Hematopoietic multipotent progenitor cell (in vitro differentiated cells): ENCODE results near the gene PNPT1. TPM values are rescaled to one million over a fixed set of nuclear protein-coding genes. Genes with fewer than 3 reads are reported as not detected.
"Not testable (repeated sequence)": the region's sequence is repeated elsewhere in the genome, so short reads cannot be mapped to it uniquely, and the experiment has no call there.

Experiments used
- DNase-seq, 3 donors: peaks; one replicate each; pipeline ENCODE4 v3.0.0-alpha.2; 2011 to 2015; ENCODE audit warnings: low read depth in 2 of 3, low spot score in 2 of 3
- total RNA-seq: library from RNA; depleted of rRNA; stranded (reverse); fragments of >200 nt; gene quantifications from one replicate; pipeline ENCODE4 v1.2.3, GENCODE V29; 2012

Gene PNPT1
- 7.0 TPM for total RNA-seq

GRCh38 chr2:55693181-55694125 is at the start of gene PNPT1:
Gene PNPT1 (minus strand): TSS chr2:55693844. CDS start chr2:55693823, 21 bp downstream.
- peak; percentile 70 to 95 (median 90) for DNase-seq

GRCh38 chr2:55742996-55743395 is 49.4 kb upstream of the PNPT1 start:
- no peak for DNase-seq

DNA sequence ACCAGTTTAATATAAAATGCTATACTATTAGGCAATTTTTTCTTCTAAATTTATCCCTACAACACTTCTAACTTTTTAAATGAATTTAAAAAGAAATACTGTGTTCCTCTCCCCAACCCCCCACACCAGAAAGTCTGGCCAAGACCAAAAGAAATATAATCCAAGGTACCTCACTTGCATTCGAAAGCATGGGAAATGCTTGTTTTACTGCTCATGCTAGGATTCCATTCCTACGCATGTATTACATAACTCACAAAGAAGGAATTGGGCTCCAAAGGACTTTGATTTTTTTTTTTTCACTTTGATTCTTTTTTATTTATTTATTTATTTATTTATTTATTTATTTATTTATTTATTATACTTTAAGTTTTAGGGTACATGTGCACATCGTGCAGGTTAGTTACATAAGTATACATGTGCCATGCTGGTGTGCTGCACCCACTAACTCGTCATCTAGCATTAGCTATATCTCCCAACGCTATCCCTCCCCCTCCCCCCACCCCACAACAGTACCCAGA is 42.4 kb upstream of the PNPT1 start:
- DNase-seq = not testable (repeated sequence)

DNA sequence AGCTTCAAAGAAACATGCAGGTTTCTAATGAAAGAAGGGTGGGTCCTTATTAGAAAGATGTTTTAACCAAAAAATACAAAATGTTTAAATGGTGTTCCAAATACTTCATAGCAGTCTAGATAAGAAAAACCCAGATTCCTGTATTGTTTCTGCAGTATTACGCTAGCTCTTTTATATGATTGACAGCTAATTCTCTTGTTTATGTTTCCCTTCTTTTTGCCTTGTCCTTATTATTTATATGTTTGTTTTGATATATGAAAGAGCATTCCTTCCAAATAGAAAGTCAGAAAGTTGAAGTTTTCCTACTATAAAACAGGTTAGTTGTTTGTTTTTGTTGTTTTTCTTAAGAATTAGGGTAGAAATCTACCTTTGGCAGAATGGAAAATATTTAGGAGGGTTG is 41.1 kb upstream of the PNPT1 start:
- no peak for DNase-seq

DNA sequence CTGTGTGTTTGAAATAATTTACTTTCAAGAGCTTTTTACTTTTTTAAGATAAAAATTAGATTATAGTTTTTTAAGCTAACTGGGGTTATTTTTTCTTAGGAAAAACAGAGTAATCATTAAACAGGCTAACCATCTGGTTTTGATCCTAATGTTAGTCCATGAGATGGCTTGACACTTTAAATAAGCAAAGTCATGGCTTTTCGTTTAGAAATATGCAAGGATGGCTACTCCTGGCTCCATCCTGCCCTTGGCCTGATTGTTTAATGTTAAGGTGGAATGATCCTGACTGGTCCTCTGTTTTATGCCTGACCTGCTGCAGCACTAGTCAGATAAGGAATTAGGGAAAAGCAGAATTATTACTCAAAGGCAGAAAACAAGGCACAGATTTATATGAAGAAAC is 39.7 kb upstream of the PNPT1 start:
- no peak for DNase-seq

GRCh38 chr2:55732854-55733253 is 39.2 kb upstream of the PNPT1 start:
- DNase-seq = no peak

DNA sequence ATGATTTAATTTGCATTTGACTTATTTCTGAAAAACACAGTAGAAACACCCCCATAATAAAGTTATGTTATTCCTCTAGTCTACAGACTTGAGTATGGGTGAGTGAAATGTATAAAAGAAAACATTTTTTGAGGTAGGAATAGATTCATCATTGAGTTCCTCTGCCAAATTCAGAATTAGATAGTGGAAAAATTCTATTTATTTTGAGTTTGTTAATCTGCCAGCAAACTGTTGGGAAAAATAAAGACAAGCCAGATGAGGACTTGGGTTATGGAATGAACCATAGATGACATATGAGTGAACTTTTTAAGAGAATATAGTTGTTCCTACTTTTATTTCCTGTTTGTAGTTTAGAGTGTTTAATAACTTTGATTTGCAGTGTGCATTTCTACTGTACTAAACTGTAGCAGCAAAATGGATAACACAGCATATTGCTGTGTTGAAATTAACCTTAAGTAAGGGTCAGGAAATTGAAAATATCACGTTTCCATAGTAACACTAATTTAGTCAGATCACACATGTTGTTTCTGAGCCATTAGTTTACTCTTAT is 35.6 kb upstream of the PNPT1 start:
- DNase-seq = no peak

- DNase-seq = no peak
Observed at GRCh38 chr2:55721596-55722215, 28.1 kb upstream of the PNPT1 start.

- DNase-seq = no peak
Observed at GRCh38 chr2:55720417-55720816, 26.8 kb upstream of the PNPT1 start.

- DNase-seq = no peak
Observed at GRCh38 chr2:55719852-55720251, 26.2 kb upstream of the PNPT1 start.

- DNase-seq = peak; percentile 6 to 81 (median 35)
Observed at GRCh38 chr2:55718165-55719008, 24.7 kb upstream of the PNPT1 start.

DNA sequence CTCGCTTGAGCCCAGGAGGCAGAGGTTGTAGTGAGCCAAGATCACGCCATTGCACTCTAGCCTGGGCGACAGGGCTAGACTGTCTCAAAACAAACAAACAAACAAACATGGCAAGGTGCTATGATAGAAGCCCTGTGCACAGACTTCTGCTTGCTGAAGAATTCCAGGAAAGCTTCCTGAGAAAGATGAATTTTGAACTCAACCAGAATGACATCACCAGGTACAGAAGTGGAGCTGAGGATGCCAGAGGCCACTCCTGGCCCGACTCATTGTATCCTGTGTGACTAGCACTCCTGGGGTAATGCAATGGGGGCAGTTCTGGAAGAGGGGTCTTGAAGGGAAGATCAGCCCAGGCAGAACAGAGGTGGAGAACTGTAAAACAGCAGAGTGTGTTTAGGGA is 22.0 kb upstream of the PNPT1 start:
- no peak for DNase-seq

GRCh38 chr2:55715178-55715577 is 21.5 kb upstream of the PNPT1 start:
- DNase-seq = not testable (repeated sequence)

GRCh38 chr2:55712477-55713060 is 18.9 kb upstream of the PNPT1 start:
- no peak for DNase-seq

GRCh38 chr2:55710025-55710424 is 16.4 kb upstream of the PNPT1 start:
- no peak for DNase-seq

DNA sequence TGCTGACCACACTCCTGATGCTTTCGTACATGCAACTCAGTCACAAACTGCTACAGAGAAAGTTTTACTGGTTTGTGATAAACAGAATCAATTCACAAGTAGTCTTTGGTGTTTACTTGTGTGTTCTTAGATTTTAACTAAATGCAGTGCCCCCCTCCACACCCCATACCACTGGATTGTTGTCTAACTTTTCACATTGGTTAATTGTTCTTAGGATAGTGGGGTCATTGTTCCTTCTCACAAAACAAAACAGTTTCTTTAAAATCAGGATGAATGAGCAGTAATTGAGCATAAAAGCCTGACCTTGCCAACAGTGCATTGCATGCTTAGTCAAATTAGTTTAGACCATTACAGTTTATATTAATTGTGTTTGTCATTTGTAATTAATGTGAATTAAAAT is 14.1 kb upstream of the PNPT1 start:
- no peak for DNase-seq

DNA sequence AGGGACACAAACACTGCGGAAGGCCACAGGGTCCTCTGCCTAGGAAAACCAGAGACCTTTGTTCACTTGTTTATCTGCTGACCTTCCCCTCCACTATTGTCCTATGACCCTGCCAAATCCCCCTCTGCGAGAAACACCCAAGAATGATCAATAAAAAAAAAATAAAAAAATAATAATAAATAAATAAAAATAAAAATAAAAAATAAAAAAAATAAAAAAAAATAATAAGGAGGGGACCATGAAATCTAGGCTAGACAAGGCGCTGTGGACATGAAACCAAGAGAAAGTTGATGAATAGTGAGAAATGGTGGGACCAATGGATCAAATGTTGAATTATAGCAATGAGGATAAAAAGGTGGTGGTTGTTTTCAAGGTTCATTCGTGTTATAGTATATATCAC is 12.6 kb upstream of the PNPT1 start:
- DNase-seq = not testable (repeated sequence)

DNA sequence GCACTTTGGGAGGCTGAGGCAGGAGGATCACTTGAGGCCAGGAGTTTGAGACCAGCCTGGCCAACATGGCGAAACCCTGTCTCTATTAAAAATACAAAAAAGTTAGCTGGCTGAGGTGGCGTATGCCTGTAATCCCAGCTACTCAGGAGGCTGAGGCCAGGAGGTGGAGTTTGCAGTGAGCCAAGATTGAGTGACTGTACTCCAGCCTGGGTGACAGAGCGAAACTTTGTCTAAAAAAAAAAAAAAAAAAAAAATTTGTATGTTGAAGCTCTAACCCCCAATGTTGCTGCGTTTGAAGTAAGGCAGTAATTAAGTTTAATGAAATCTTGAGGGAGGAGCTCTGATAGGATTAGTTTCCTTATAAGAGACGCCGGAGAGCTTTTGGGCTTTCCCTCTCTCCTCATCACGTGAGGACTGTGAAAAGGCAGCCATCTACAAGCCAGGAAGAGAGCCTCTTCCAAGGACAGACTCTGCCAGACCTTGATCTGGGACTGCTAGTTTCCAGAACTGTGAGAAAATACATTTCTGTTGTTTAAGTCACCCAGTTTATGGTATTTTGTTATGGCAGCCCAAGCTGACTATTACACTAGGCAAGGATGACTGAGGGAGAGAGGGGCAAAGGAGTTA is 11.5 kb upstream of the PNPT1 start:
- no peak for DNase-seq

GRCh38 chr2:55703350-55703749 is 9.7 kb upstream of the PNPT1 start:
- no peak for DNase-seq

DNA sequence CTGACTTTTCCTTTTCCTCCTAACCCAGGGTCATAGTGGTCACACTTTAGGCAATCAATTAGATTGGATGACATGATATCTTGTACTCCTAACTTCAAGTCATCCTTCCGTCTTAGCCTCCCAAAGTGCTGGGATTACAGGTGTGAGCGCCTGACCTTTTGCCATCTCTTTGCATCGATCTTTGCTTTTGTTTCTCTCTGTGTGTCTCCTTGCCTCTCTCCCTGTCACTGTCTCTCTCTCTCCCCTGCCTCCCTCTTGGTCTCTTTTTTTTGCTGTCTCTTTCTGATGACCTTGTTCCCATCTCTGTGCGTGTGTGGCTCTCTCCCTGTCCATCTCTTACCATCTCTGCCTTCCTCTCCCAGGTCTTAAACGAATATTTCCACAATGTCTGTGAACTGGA is 904 bp downstream of the PNPT1 start:
- DNase-seq = not testable (repeated sequence)
